ELR (cell line): Measurements from ENCODE around the gene CFDP1.
"Not testable (repeated sequence)": the region's sequence is repeated elsewhere in the genome, so short reads cannot be mapped to it uniquely, and the experiment has no call there.

Source experiments
- DNase-seq: peaks from one replicate; pipeline ENCODE4 v3.0.0-alpha.2; 2015; ENCODE audit warnings: low read depth

Gene CFDP1

GRCh38 chr16:75458439-75458838, 25.1 kb upstream of the CFDP1 start:
- DNase-seq = no peak

- no peak for DNase-seq
Observed at GRCh38 chr16:75458029-75458428, 24.7 kb upstream of the CFDP1 start.

DNA sequence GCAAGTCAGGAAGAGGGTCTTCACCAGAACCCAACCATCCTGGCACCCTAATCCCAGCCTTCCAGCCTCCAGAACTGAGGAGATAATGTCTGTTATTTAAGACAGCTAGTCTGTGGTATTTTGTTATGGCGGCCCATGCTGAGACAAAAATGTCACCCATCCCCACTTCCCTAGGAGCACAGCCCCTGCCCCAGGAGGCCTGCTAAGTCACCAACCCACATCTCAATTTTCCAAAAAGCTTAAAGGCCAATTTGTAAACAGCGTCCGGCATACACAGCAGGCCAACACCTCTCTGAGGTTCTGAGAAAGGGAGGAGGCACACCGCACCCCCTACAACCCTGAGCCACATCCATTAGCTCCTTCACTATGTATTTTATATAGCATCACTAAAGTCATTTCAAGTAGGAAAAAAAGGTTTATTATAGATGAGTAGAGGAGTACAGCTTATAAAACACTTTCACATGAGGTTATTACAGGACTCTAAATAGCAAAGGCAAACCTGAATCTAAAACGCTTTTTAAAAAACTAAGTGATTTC, 24.2 kb upstream of the CFDP1 start:
- DNase-seq = no peak

DNA sequence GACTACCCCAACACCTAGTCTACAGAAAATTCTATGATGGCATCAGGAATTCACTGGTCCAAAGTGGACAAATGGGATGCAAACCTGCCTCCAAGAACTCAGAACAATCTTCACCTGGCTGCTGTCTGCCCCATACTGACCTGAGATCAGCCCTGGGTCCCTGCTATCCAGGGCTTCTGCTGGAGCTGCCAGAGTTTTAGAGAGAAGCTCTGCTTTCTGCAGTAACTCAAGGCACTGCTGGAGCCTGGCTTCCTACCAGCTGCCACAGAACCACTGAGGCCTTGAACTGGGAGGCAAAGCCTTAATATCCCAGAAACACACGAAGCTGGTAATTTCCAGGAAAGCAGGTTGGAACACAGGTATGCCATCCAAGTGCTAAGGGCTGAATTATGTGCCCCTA, 23.7 kb upstream of the CFDP1 start:
- no peak for DNase-seq

- DNase-seq = not testable (repeated sequence)
Observed at GRCh38 chr16:75456486-75456885, 23.2 kb upstream of the CFDP1 start.

- DNase-seq = no peak
Observed at GRCh38 chr16:75455677-75456076, 22.4 kb upstream of the CFDP1 start.

GRCh38 chr16:75452464-75453190, 19.3 kb upstream of the CFDP1 start:
- no peak for DNase-seq

GRCh38 chr16:75446416-75446815, 13.1 kb upstream of the CFDP1 start:
- DNase-seq = no peak

GRCh38 chr16:75445298-75445697, 12.0 kb upstream of the CFDP1 start:
- no peak for DNase-seq

DNA sequence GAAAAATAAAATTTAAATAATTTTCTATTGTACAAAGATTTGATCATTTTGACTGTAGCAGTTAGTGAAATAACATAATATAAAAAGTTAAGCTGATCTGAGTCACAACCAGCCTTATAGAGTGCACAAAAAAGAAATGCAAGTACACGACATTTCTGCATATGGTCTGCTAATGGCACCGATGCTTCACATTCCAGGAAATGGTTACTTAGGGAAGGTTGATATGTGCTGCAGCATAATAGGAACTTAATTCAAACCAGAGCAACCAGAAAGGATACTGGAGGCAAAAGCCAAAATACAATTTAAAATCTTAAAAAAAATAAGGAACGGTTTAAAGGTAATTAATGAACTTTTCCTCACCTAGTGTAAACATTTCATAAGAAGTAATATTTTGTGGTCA, 10.0 kb upstream of the CFDP1 start:
- no peak for DNase-seq

GRCh38 chr16:75433732-75434413, 570 bp upstream of the CFDP1 start:
- DNase-seq = peak; percentile 95

DNA sequence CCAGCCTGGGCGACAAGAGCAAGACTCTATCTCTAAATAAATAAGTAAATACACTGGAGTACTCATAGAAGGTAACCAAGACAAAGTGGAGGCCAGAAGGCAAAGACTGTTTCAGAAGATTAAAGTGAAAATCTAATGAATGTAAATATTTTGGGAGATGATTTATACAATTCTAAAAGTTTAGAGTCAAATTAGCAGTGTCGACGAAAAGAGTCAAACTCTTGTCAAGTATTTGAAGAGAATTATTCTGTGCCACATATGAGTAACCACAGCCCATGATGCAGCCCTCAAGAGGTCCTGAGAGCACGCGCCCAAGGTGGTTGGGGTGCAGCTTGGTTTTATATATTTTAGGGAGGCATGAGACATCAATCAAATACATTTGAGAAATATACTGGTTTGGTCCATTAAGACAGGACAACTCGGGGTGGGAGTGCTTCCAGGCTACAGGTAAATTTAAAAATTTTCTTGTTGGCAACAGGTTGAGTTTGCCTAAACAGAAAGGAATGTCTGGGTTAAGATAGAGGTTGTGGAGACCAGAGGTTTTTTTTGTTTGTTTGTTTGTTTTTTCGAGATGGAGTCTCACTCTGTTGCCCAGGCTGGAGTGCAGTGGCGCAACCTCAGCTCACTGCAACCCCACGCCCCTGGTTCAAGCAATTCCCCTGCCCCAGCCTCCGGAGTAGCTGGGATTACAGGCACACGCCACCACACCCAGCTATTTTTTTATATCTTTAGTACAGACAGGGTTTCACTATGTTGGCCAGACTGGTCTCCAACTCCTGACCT, 3.5 kb downstream of the CFDP1 start:
- no peak for DNase-seq

DNA sequence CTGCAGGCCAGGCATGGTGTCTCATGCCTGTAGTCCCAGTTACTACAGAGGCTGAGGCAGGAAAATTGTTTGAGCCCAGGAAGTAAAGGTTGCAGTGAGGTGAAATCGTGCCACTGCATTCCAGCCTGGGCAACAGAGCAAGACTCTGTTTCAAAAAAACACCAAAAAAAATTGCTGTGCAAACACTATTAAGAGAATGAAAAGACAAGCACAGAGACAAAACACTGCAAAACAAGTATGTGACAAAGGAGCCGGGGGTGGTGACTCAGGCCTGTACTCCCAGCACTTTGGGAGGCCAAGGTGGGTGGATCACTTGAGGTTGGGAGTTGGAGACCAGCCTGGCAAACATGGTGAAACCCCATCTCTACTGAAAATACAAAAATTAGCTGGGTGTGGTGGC, 6.8 kb downstream of the CFDP1 start:
- peak; percentile 26 for DNase-seq

- not testable (repeated sequence) for DNase-seq
Observed at GRCh38 chr16:75424105-75424762, 9.1 kb downstream of the CFDP1 start.

DNA sequence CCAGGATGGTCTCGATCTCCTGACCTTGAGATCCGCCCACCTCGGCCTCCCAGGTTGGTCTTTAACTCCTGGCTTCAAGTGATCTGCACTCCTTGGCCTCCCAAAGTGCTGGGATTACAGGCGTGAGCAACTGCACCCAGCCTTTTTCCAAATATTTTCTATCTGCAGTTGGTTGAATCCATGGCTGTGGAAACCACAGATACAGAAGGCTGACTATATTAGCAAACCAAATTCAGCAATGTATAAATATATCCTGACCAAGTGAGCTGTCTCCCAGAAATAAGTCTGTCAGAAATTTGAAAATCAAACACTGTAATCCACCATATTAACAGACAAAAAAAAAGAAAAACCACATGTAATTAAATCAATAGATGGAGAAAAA, 9.6 kb downstream of the CFDP1 start:
- no peak for DNase-seq

DNA sequence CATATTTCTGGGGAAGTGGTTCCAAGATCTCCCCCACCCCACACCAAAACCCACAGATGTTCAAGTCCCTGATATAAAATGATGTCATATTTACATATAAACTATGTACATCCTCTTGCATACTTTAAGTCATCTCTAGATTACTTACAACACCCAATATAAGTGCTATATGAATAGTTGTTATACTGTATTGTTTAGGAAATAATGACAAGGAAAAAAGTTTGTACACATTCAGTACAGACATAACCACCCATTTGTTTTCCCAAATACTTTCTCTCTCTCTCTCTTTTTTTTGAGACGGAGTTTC, 11.5 kb downstream of the CFDP1 start:
- no peak for DNase-seq

DNA sequence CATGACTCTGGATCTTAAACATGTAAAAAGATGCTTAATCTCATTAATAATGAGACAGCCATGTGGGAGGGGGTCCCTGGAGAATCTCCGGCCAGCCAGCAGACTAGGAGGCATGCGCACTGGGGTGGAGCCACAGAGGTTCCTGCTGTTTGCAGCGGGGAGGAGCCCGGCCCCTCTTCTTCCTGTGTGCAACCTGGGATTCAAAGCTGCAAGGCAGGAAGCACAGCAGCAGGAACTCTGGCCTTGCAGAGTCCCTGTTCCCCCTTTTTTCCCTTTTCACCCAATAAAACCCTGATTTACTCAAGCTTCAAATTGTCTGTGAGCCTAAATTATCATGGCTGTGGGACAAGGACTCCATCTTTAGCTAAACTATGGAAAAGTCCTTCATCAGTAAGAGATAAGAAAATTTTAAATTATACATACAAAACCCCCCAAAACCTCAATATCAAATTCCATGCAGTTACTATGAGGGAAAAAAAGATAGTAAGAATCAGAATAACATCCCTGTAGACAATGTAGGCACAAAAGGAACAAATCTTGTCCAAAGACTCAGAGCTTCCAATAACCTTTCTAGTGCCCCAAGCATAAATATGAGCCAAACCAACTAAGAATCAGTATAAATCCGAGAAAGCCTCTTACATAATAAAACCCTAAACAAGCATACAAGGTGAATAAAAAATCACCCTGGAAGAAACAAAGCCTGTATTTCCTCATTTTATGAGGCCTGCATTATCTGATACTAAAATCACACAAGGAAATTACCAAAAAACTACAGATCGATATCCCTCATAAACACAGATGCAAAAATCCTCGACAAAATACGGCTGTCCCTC, 12.1 kb downstream of the CFDP1 start:
- peak; percentile 72 for DNase-seq

- DNase-seq = no peak
Observed at GRCh38 chr16:75416904-75417565, 16.3 kb downstream of the CFDP1 start.

DNA sequence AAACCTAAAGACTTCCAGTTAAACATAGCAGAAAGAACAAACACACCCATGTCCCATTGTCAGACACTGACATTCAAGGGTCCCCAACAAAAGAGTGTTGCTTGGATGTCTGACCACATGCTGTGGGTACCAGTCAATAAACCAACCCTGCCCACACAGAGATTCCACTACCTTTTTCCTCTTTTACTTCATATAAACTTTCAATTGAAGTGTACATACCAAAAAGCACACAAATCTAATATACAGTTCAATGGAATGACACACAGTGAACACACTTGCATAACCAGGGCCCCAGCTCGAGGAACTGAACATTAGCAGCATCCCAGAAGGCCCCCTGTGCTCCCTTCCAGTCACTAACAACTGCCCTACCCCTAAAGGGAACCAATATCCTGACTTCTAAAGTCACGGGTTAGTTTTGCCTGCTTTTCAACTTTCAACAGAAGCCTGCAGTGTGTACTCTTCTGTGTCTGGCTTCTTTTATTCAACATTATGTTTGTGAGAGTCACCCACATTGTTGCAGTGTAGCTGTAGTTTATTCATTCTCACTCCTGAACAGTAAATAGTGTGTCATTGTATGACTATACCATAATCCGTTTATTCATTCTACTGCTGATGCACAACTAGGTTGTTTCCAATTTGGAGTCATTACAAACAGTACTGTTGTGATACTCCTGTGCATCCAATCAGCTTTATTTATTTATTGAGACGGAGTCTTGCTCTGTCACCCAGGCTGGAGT, 18.0 kb downstream of the CFDP1 start:
- DNase-seq = peak; percentile 66

GRCh38 chr16:75413951-75414350, 19.4 kb downstream of the CFDP1 start:
- no peak for DNase-seq
